K562 treated with DMSO at 1 percent for 12 hours (cell line): Measurements from ENCODE around the gene ABCC8. TPM values are rescaled to one million over a fixed set of nuclear protein-coding genes. Genes with fewer than 3 reads are reported as not detected.

Experiments used
- total RNA-seq: library from RNA; unstranded; fragments of 300-600 nt; gene quantifications from 2 replicates; pipeline ENCODE4 v1.2.3, GENCODE V29; 2022; ENCODE audit not compliant: insufficient read depth

ABCC8 gene
- 1.2 TPM in 1 of 2 replicates, not detected in the other for total RNA-seq

GRCh38 chr11:17476317-17477083 is at the start of gene ABCC8:
Gene ABCC8, minus strand, starts transcription at chr11:17476845. Its CDS starts 69 bp downstream, at chr11:17476776.

GRCh38 chr11:17388609-17389210 is 87.9 kb downstream of the ABCC8 start, which contains the start of gene KCNJ11:
Gene KCNJ11, minus strand, starts transcription at chr11:17388659. Its CDS starts 568 bp downstream, at chr11:17388091.

GRCh38 chr11:17351510-17352176 is 125.0 kb downstream of the ABCC8 start, which contains the start of gene NCR3LG1:
Gene NCR3LG1, plus strand, starts transcription at chr11:17351800. Its CDS starts 170 bp downstream, at chr11:17351970.

Other genes starting within 250 kb of the ABCC8 start
- gene NUCB2, start 200.1 kb downstream of the ABCC8 start, total RNA-seq, result 90.2 and 126 TPM in 2 replicates
- gene NCR3LG1, start 125.0 kb downstream of the ABCC8 start, total RNA-seq, result 0.76 and 9.0 TPM in 2 replicates
- gene KCNJ11, start 88.2 kb downstream of the ABCC8 start, total RNA-seq, result 1.5 and 5.6 TPM in 2 replicates
- gene USH1C, start 67.6 kb upstream of the ABCC8 start, total RNA-seq, result not detected in 2 replicates
- gene OTOG, start 70.4 kb upstream of the ABCC8 start, total RNA-seq, result not detected in 2 replicates
- gene MYOD1, start 242.7 kb upstream of the ABCC8 start, total RNA-seq, result not detected in 2 replicates